ENCODE results near the gene PDLIM5. TPM values are rescaled to one million over a fixed set of nuclear protein-coding genes. Genes with fewer than 3 reads are reported as not detected.
A peak's percentile ranks its signal among the peaks of the same experiment; 100 is the strongest.

Gene PDLIM5
- total RNA-seq, 1 experiment from 2014 or later = 106 TPM

- Mint-ChIP-seq H3K4me1 (ENCODE audit: low read depth, unreplicated experiment) (peaks cover 8% of the 10 kb centered on the region), H3K9me3 (ENCODE audit: unreplicated experiment) (no peaks in the 10 kb centered on the region), H3K4me3 (ENCODE audit: unreplicated experiment) (no peak overlapping the region), H3K27me3 (ENCODE audit: insufficient read depth, unreplicated experiment) (no peaks in the 10 kb centered on the region), H3K36me3 (ENCODE audit: insufficient read depth, unreplicated experiment) (peaks cover 12% of the 10 kb centered on the region), H3K27ac (ENCODE audit: unreplicated experiment) (no peak overlapping the region)
- ChIA-PET POLR2A (no interaction called here), CTCF (no interaction called here)
- TF ChIP-seq, protein P1, sequence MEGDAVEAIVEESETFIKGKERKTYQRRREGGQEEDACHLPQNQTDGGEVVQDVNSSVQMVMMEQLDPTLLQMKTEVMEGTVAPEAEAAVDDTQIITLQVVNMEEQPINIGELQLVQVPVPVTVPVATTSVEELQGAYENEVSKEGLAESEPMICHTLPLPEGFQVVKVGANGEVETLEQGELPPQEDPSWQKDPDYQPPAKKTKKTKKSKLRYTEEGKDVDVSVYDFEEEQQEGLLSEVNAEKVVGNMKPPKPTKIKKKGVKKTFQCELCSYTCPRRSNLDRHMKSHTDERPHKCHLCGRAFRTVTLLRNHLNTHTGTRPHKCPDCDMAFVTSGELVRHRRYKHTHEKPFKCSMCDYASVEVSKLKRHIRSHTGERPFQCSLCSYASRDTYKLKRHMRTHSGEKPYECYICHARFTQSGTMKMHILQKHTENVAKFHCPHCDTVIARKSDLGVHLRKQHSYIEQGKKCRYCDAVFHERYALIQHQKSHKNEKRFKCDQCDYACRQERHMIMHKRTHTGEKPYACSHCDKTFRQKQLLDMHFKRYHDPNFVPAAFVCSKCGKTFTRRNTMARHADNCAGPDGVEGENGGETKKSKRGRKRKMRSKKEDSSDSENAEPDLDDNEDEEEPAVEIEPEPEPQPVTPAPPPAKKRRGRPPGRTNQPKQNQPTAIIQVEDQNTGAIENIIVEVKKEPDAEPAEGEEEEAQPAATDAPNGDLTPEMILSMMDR (IDR thresholded peaks at IDR 0.05; ENCODE audit: insufficient read depth in 1 of 2, low read depth in 1 of 2, low read length in 1 of 2, severe bottlenecking in 1 of 2, unreplicated experiment in 1 of 2) = no peak
- H3K9me3 ChIP-seq = no peaks in the 10 kb centered on the region
- no peaks in the 10 kb centered on the region for H3K27me3 ChIP-seq (replicated peaks; ENCODE audit: control insufficient read depth, insufficient read depth, low read length)
- no peak for DNase-seq
- intact Hi-C loops (cut with micrococcal nuclease; ENCODE audit: unreplicated experiment) = no loop called here
- BruUV-seq (replicated peaks) = no TSS peak
- no peak overlapping the region for H3K4me3 ChIP-seq (ENCODE audit: low read depth, low read length)
- H3K36me3 ChIP-seq (ENCODE audit: control insufficient read depth, insufficient read depth, low read length) = no peaks in the 10 kb centered on the region
- H3K4me1 ChIP-seq = peaks cover 55% of the 10 kb centered on the region
These were observed 116.1 kb downstream of the PDLIM5 start for GRCh38 chr4:94567811-94568210.

- H3K9me3 Mint-ChIP-seq (ENCODE audit: unreplicated experiment) = no peaks in the 10 kb centered on the region
- no peak for DNase-seq
- no peak overlapping the region for H3K27ac Mint-ChIP-seq (ENCODE audit: unreplicated experiment)
- no peaks in the 10 kb centered on the region for H3K27me3 ChIP-seq (replicated peaks; ENCODE audit: control insufficient read depth, insufficient read depth, low read length)
- H3K27me3 Mint-ChIP-seq (ENCODE audit: insufficient read depth, unreplicated experiment) = no peaks in the 10 kb centered on the region
- peaks cover 27% of the 10 kb centered on the region for H3K4me1 ChIP-seq
- POLR2A ChIA-PET = no interaction called here
- H3K36me3 Mint-ChIP-seq (ENCODE audit: insufficient read depth, unreplicated experiment) = peaks cover 10% of the 10 kb centered on the region
- no TSS peak for BruUV-seq (replicated peaks)
- H3K36me3 ChIP-seq (ENCODE audit: control insufficient read depth, insufficient read depth, low read length) = no peaks in the 10 kb centered on the region
- no peak overlapping the region for H3K4me3 ChIP-seq (ENCODE audit: low read depth, low read length)
- no peak overlapping the region for H3K4me3 Mint-ChIP-seq (ENCODE audit: unreplicated experiment)
- no peaks in the 10 kb centered on the region for H3K9me3 ChIP-seq
- CTCF ChIA-PET = no interaction called here
- intact Hi-C loops (cut with micrococcal nuclease; ENCODE audit: unreplicated experiment) = no loop called here
- TF ChIP-seq, protein P1 (IDR thresholded peaks at IDR 0.05; ENCODE audit: insufficient read depth in 1 of 2, low read depth in 1 of 2, low read length in 1 of 2, severe bottlenecking in 1 of 2, unreplicated experiment in 1 of 2) = no peak
- H3K4me1 Mint-ChIP-seq (ENCODE audit: low read depth, unreplicated experiment) = peaks cover 11% of the 10 kb centered on the region
These were observed 118.8 kb downstream of the PDLIM5 start for GRCh38 chr4:94570558-94570957.

DNA sequence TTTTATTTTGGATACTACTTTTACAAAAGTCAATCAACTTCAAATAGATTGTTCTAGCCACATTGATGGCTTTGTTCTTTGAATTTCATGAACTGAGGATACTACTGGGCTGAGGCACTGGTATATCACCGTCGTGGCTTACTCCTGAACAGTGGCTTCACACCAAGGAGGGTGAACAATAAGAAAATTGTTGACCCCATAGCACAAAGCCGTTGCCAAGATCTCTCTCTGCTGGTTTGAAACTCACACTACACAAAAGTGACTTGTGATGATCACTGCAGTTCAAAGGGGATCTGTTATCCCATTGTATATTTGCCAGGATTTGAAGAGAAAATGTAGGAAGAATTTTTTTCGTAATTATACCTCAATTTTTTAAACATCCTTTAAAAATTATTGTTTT lies 119.6 kb downstream of the PDLIM5 start:
- no peak for DNase-seq
- Mint-ChIP-seq H3K27me3 (ENCODE audit: insufficient read depth, unreplicated experiment) (no peaks in the 10 kb centered on the region), H3K9me3 (ENCODE audit: unreplicated experiment) (no peaks in the 10 kb centered on the region), H3K27ac (ENCODE audit: unreplicated experiment) (no peak overlapping the region), H3K4me3 (ENCODE audit: unreplicated experiment) (no peak overlapping the region), H3K4me1 (ENCODE audit: low read depth, unreplicated experiment) (peaks cover 15% of the 10 kb centered on the region), H3K36me3 (ENCODE audit: insufficient read depth, unreplicated experiment) (peaks cover 18% of the 10 kb centered on the region)
- TF ChIP-seq, protein P1 (IDR thresholded peaks at IDR 0.05; ENCODE audit: insufficient read depth in 1 of 2, low read depth in 1 of 2, low read length in 1 of 2, severe bottlenecking in 1 of 2, unreplicated experiment in 1 of 2) = peak in 1 of 2 experiments; percentile 12
- H3K27me3 ChIP-seq (replicated peaks; ENCODE audit: control insufficient read depth, insufficient read depth, low read length) = no peaks in the 10 kb centered on the region
- H3K9me3 ChIP-seq = no peaks in the 10 kb centered on the region
- no peaks in the 10 kb centered on the region for H3K36me3 ChIP-seq (ENCODE audit: control insufficient read depth, insufficient read depth, low read length)
- POLR2A ChIA-PET = no interaction called here
- BruUV-seq (replicated peaks) = no TSS peak
- peaks cover 20% of the 10 kb centered on the region for H3K4me1 ChIP-seq
- intact Hi-C loops (cut with micrococcal nuclease; ENCODE audit: unreplicated experiment) = loop anchor here (1.0 kb wide), 1 partner anchor 165 kb away; no protein-coding TSS in a partner anchor
- CTCF ChIA-PET = no interaction called here
- no peak overlapping the region for H3K4me3 ChIP-seq (ENCODE audit: low read depth, low read length)

Data from Caco-2 (cell line).